KOPT-K1 (cell line): ENCODE results near the gene CPSF6.
"Not testable (repeated sequence)": the region's sequence is repeated elsewhere in the genome, so short reads cannot be mapped to it uniquely, and the experiment has no call there.

Source experiments
- H3K27ac ChIP-seq: fragments of 200-600 bp; sonication (generic); 2 replicates; pipeline ENCODE4 v1.5.1; 2016; ENCODE audit warnings: antibody characterized with exemption, mild to moderate bottlenecking, low read depth, low read length; ENCODE audit not compliant: poor library complexity, severe bottlenecking
- H3K36me3 ChIP-seq: fragments of 200-600 bp; sonication (generic); 2 replicates; pipeline ENCODE4 v1.5.1; 2017; ENCODE audit warnings: antibody characterized with exemption, mild to moderate bottlenecking, low read length, moderate library complexity; ENCODE audit not compliant: insufficient read depth
- H3K9me3 ChIP-seq: fragments of 200-600 bp; sonication (generic); 2 replicates; pipeline ENCODE4 v1.5.1; 2017; ENCODE audit warnings: antibody characterized with exemption, low read length, mild to moderate bottlenecking; ENCODE audit not compliant: insufficient read depth, poor library complexity, severe bottlenecking

CPSF6 gene

GRCh38 chr12:69243099-69244084 lies 4.0 kb downstream of the CPSF6 start:
- Histone ChIP-seq H3K9me3 (no peaks in the 10 kb centered on the region), H3K27ac (no peak overlapping the region), H3K36me3 (peaks cover 25% of the 10 kb centered on the region)

DNA sequence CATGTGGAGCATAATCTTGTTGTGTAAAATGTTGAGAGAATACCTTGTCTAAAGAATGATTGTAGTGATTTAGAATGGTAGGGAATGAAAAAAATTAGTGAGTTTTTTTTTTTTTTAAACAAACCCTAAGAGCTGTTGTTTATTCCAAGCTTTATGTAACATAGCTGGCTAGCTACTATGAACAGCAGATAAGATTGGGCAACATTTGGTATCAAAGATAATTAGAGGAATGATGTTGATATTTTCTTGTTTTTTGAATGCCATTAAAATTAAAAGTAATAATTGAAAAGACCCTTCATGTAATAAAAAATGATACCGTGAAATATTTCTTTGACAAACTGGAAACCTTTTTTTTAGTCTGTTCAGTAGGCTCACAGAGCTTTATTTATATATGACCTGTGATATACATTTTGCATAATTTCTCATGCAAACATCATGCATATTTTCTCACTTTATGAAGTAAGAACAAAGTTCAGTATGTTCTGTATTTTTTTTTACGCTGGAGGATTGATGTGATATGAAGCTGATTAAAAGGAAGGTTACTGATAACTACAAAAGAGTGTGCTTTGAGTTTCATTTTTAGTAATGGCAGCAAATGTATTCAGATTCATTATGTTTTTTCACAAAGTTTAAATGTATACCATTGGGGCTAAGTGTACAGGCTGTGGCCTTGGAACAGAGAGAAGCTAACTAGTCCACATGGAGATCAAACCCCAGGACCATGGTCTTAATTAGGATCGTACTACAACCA lies 8.1 kb downstream of the CPSF6 start:
- no peak overlapping the region for H3K27ac ChIP-seq
- H3K9me3 ChIP-seq: no peaks in the 10 kb centered on the region
- H3K36me3 ChIP-seq: peaks cover 47% of the 10 kb centered on the region

DNA sequence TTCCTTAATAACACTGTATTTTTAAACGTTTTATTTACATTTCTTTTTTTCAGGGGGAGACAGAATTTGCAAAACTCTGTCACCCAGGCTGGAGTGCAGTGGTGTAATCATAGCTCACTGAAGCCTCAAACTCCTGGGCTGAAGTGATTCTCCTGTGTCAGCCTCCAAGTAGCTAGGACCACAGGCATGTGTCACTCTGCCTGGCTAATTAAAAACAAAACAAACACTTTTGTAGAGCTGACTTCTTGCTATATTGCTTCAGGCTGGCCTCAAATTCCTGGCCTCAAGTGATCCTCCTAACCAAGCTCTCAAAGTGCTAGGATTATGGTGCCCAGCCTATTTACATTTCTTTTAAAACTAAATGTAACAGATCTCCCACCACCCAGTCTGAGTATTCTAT lies 12.7 kb downstream of the CPSF6 start:
- Histone ChIP-seq H3K9me3 (no peaks in the 10 kb centered on the region), H3K27ac (no peak overlapping the region), H3K36me3 (peaks cover 75% of the 10 kb centered on the region)

- Histone ChIP-seq H3K36me3 (peaks cover 82% of the 10 kb centered on the region), H3K27ac (no peak overlapping the region), H3K9me3 (no peaks in the 10 kb centered on the region)
These were observed 14.7 kb downstream of the CPSF6 start for GRCh38 chr12:69254046-69254445.

DNA sequence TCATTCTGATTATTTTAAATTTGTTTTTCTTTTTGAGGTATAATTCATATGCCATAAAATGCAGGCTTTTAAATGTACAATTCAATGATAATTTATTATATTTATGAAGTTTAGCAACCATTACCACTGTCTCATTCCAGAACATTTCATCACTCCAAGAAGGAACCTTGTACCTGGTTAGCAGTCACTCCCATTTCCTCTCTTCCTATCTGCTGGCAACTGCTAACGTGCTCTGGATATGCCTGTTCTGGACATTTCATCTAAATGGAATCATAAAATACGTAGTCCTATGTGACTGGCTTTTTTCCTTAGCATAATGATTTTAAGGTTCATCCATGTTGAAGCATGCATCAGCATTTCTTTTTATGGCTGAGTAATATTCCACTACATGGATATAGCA lies 15.5 kb downstream of the CPSF6 start:
- no peaks in the 10 kb centered on the region for H3K9me3 ChIP-seq
- H3K36me3 ChIP-seq: peaks cover 90% of the 10 kb centered on the region
- no peak overlapping the region for H3K27ac ChIP-seq

- no peak overlapping the region for H3K27ac ChIP-seq
- H3K9me3 ChIP-seq: no peaks in the 10 kb centered on the region
- H3K36me3 ChIP-seq: peaks cover 100% of the 10 kb centered on the region
These were observed 19.3 kb downstream of the CPSF6 start for GRCh38 chr12:69258655-69259054.

DNA sequence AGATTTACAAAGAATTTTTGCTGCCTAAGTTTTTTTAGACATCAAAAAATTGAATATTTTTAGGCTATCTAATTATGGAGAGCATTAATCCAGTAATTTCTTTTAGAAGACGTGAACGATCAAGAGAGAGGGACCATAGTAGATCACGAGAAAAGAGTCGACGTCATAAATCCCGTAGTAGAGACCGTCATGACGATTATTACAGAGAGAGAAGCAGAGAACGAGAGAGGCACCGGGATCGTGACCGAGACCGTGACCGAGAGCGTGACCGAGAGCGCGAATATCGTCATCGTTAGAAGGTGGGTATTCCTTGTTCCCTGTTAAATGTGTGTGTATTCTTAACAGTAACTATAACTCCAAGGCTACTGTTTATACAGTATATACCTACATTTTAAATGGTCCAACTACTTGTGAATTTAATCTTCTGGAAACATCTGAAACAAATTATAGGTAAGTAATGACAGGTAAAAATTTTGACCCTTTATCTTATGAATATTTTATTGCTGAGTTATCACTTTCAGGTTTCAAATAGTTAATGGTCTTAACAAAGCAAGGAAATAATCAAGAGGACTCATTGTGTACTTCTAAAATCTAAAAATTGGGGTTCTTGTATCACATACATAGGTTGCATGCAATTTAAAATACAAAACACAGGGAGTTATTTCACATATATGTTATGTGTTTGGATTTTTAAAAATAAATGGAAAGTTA lies 23.1 kb downstream of the CPSF6 start:
- no peak overlapping the region for H3K27ac ChIP-seq
- peaks cover 100% of the 10 kb centered on the region for H3K36me3 ChIP-seq
- H3K9me3 ChIP-seq: no peaks in the 10 kb centered on the region

DNA sequence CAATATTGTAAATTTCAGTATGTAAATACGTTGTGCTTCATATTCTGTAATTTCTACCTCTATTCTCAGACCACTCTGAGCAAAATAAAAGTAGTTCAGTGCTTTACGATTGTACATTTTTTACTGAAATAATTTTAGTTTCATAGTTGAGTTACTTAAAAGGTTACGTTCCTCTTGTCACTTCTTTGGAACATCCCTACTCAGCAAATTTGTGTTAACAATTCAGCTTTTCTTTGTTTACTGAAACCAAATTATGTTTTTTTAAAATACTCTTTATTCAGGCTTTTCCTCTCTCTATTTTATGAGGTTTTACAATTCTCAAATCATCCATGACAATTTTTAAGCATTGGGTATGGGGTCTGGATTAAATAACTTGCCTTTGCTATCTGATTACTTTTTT lies 25.8 kb downstream of the CPSF6 start:
- Histone ChIP-seq H3K27ac (no peak overlapping the region), H3K9me3 (no peaks in the 10 kb centered on the region), H3K36me3 (peaks cover 99% of the 10 kb centered on the region)

DNA sequence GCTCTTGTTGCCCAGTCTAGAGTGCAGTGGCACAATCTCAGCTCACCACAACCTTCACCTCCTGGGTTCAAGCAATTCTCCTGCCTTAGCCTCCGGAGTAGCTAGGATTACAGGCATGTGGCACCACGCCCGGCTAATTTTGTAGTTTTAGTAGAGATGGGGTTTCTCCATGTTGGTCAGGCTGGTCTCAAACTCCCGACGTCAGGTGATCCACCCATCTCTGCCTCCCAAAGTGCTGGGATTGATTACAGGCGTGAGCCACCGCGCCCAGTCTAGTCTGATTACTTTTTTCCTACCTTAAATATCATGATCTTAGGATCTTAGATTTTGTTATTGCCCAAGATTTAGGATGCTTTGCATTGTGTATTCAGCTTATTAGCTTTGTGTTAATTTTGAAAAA lies 26.3 kb downstream of the CPSF6 start:
- not testable (repeated sequence) for H3K9me3 ChIP-seq, H3K27ac ChIP-seq
- peaks cover 99% of the 10 kb centered on the region for H3K36me3 ChIP-seq

- Histone ChIP-seq H3K36me3 (peaks cover 99% of the 10 kb centered on the region), H3K27ac (no peak overlapping the region), H3K9me3 (no peaks in the 10 kb centered on the region)
These were observed 26.8 kb downstream of the CPSF6 start for GRCh38 chr12:69266036-69266635.

GRCh38 chr12:69269736-69270135 lies 30.4 kb downstream of the CPSF6 start:
- no peaks in the 10 kb centered on the region for H3K9me3 ChIP-seq
- no peak overlapping the region for H3K27ac ChIP-seq
- peaks cover 98% of the 10 kb centered on the region for H3K36me3 ChIP-seq

GRCh38 chr12:69272511-69272910 lies 33.1 kb downstream of the CPSF6 start:
- Histone ChIP-seq H3K36me3 (peaks cover 70% of the 10 kb centered on the region), H3K9me3 (no peaks in the 10 kb centered on the region), H3K27ac (no peak overlapping the region)

GRCh38 chr12:69274861-69275260 lies 35.5 kb downstream of the CPSF6 start:
- no peak overlapping the region for H3K27ac ChIP-seq

GRCh38 chr12:69275471-69275891 lies 36.1 kb downstream of the CPSF6 start:
- peaks cover 41% of the 10 kb centered on the region for H3K36me3 ChIP-seq
- no peaks in the 10 kb centered on the region for H3K9me3 ChIP-seq
- no peak overlapping the region for H3K27ac ChIP-seq

More at GRCh38 chr12:69274861-69275260, 35.5 kb downstream of the CPSF6 start:
- Histone ChIP-seq H3K9me3 (no peaks in the 10 kb centered on the region), H3K36me3 (peaks cover 48% of the 10 kb centered on the region)
